Mucosa of gallbladder (tissue), 1 donor: Measurements from ENCODE around the gene CCDC33. TPM values are rescaled to one million over a fixed set of nuclear protein-coding genes. Genes with fewer than 3 reads are reported as not detected.

Source experiments
- DNase-seq: peaks from one replicate; pipeline ENCODE4 v3.0.0-alpha.2; 2020; ENCODE audit warnings: low spot score
- total RNA-seq: library from RNA; stranded (reverse); gene quantifications from one replicate; pipeline ENCODE4 v1.2.1, GENCODE V29; 2021
- donor health status: DM: no; HTN: no; CAD: no.

Gene CCDC33
- total RNA-seq, 1 donor from 2014 or later, result 1.0 TPM

GRCh38 chr15:74362482-74362881, 126.4 kb downstream of the CCDC33 start:
- DNase-seq, result no peak

GRCh38 chr15:74364936-74365597, 128.9 kb downstream of the CCDC33 start:
- no peak for DNase-seq

GRCh38 chr15:74365598-74366445, 129.7 kb downstream of the CCDC33 start:
- no peak for DNase-seq

- DNase-seq, result no peak
Observed at GRCh38 chr15:74367296-74367854, 131.2 kb downstream of the CCDC33 start, which contains the start of gene CYP11A1. Gene CYP11A1, minus strand, starts transcription at chr15:74367646. Its CDS starts 61 bp downstream, at chr15:74367585.

GRCh38 chr15:74368121-74368520, 132.0 kb downstream of the CCDC33 start:
- DNase-seq, result no peak

GRCh38 chr15:74369084-74369745, 133.1 kb downstream of the CCDC33 start:
- DNase-seq, result no peak

- no peak for DNase-seq
Observed at GRCh38 chr15:74369756-74370155, 133.6 kb downstream of the CCDC33 start.

- DNase-seq, result no peak
Observed at GRCh38 chr15:74370471-74370870, 134.3 kb downstream of the CCDC33 start.

GRCh38 chr15:74373056-74373650, 137.0 kb downstream of the CCDC33 start:
- DNase-seq, result no peak

GRCh38 chr15:74373731-74374647, 137.9 kb downstream of the CCDC33 start:
- peak; percentile 93 for DNase-seq

GRCh38 chr15:74374648-74375302, 138.6 kb downstream of the CCDC33 start:
- DNase-seq, result no peak

- peak; percentile 86 for DNase-seq
Observed at GRCh38 chr15:74375303-74375693, 139.2 kb downstream of the CCDC33 start.

GRCh38 chr15:74376226-74376625, 140.1 kb downstream of the CCDC33 start:
- DNase-seq, result no peak

GRCh38 chr15:74376825-74377581, 140.9 kb downstream of the CCDC33 start:
- DNase-seq, result no peak

GRCh38 chr15:74377831-74378766, 142.0 kb downstream of the CCDC33 start:
- DNase-seq, result no peak

GRCh38 chr15:74378848-74379247, 142.7 kb downstream of the CCDC33 start:
- DNase-seq, result no peak

GRCh38 chr15:74380361-74381189, 144.4 kb downstream of the CCDC33 start:
- DNase-seq, result no peak

- DNase-seq, result no peak
Observed at GRCh38 chr15:74381190-74381453, 145.0 kb downstream of the CCDC33 start.
